ENCODE measurements around the gene TM9SF2.
A peak's percentile ranks its signal among the peaks of the same experiment; 100 is the strongest.
"Not testable (repeated sequence)": the region's sequence is repeated elsewhere in the genome, so short reads cannot be mapped to it uniquely, and the experiment has no call there.

The TM9SF2 gene

GRCh38 chr13:99486996-99487395 is 14.3 kb upstream of the TM9SF2 start:
- no peaks in the 10 kb centered on the region for H3K4me1 ChIP-seq (ENCODE audit: low read depth, poor library complexity, severe bottlenecking)
- no peak overlapping the region for H3K4me2 ChIP-seq
- TF ChIP-seq CTCF (conservative IDR thresholded peaks at IDR 0.05; ENCODE audit: low read depth, low read length), result no peak
- no peaks in the 10 kb centered on the region for H4K20me1 ChIP-seq (ENCODE audit: insufficient read depth)
- H3K79me2 ChIP-seq (ENCODE audit: insufficient read depth, low read depth), result no peaks in the 10 kb centered on the region
- H3K9ac ChIP-seq, result no peak overlapping the region
- no peak overlapping the region for H2AFZ ChIP-seq (ENCODE audit: low read depth)
- no peaks in the 10 kb centered on the region for H3K27me3 ChIP-seq (ENCODE audit: insufficient read depth, low read depth)
- no peaks in the 10 kb centered on the region for H3K36me3 ChIP-seq (ENCODE audit: insufficient read depth)
- H3K4me3 ChIP-seq (IDR thresholded peaks at IDR 0.05; ENCODE audit: insufficient read depth, low read depth, low read length), result no peak overlapping the region
- no peak overlapping the region for H3K27ac ChIP-seq

- Histone ChIP-seq H3K36me3 (ENCODE audit: insufficient read depth) (no peaks in the 10 kb centered on the region), H4K20me1 (ENCODE audit: insufficient read depth) (no peaks in the 10 kb centered on the region), H3K79me2 (ENCODE audit: insufficient read depth, low read depth) (no peaks in the 10 kb centered on the region), H3K27ac (no peak overlapping the region), H3K4me3 (IDR thresholded peaks at IDR 0.05; ENCODE audit: insufficient read depth, low read depth, low read length) (no peak overlapping the region), H3K4me1 (ENCODE audit: low read depth, poor library complexity, severe bottlenecking) (no peaks in the 10 kb centered on the region), H3K4me2 (no peak overlapping the region), H3K9ac (no peak overlapping the region), H2AFZ (ENCODE audit: low read depth) (no peak overlapping the region), H3K27me3 (ENCODE audit: insufficient read depth, low read depth) (no peaks in the 10 kb centered on the region)
- TF ChIP-seq CTCF (conservative IDR thresholded peaks at IDR 0.05; ENCODE audit: low read depth, low read length), result no peak
These were observed 12.2 kb upstream of the TM9SF2 start for GRCh38 chr13:99489028-99489427.

- H3K4me2 ChIP-seq; H4K20me1 ChIP-seq (ENCODE audit: insufficient read depth); H3K4me3 ChIP-seq (IDR thresholded peaks at IDR 0.05; ENCODE audit: insufficient read depth, low read depth, low read length); H3K36me3 ChIP-seq (ENCODE audit: insufficient read depth); H3K79me2 ChIP-seq (ENCODE audit: insufficient read depth, low read depth); H3K27me3 ChIP-seq (ENCODE audit: insufficient read depth, low read depth); H3K9ac ChIP-seq; H3K27ac ChIP-seq; H2AFZ ChIP-seq (ENCODE audit: low read depth): not testable (repeated sequence)
- H3K4me1 ChIP-seq (ENCODE audit: low read depth, poor library complexity, severe bottlenecking), result peaks cover 13% of the 10 kb centered on the region
These were observed 9.5 kb upstream of the TM9SF2 start for GRCh38 chr13:99491750-99492149.

- H3K4me1 ChIP-seq (ENCODE audit: low read depth, poor library complexity, severe bottlenecking), result peaks cover 42% of the 10 kb centered on the region
- H3K27me3 ChIP-seq (ENCODE audit: insufficient read depth, low read depth), result no peaks in the 10 kb centered on the region
- peak overlapping the region; percentile 55 for H3K9ac ChIP-seq
- H3K4me2 ChIP-seq, result peak overlapping the region; percentile 88
- no peaks in the 10 kb centered on the region for H3K36me3 ChIP-seq (ENCODE audit: insufficient read depth)
- H3K27ac ChIP-seq, result peak overlapping the region; percentile 77
- no peaks in the 10 kb centered on the region for H3K79me2 ChIP-seq (ENCODE audit: insufficient read depth, low read depth)
- H4K20me1 ChIP-seq (ENCODE audit: insufficient read depth), result no peaks in the 10 kb centered on the region
- no peak for TF ChIP-seq CTCF (conservative IDR thresholded peaks at IDR 0.05; ENCODE audit: low read depth, low read length)
- H2AFZ ChIP-seq (ENCODE audit: low read depth), result peak overlapping the region; percentile 85; the same call in 1 of the 2 replicates
- H3K4me3 ChIP-seq (IDR thresholded peaks at IDR 0.05; ENCODE audit: insufficient read depth, low read depth, low read length), result no peak overlapping the region
These were observed 5.6 kb upstream of the TM9SF2 start for GRCh38 chr13:99495466-99496183.

Measured in KMS-11 (cell line).